Loucy (cell line): ENCODE data around the gene IGF2R.

Experiments
- H2AFZ ChIP-seq: fragments of 200-600 bp; sonication (generic); 2 replicates; pipeline ENCODE4 v1.6.0; 2016; ENCODE audit warnings: antibody characterized with exemption, mild to moderate bottlenecking, low read length, moderate library complexity
- H3F3A ChIP-seq: fragments of 200-600 bp; 2 replicates; pipeline ENCODE4 v1.6.0; 2016; ENCODE audit warnings: antibody characterized with exemption, low read depth, mild to moderate bottlenecking
- H3K27me3 ChIP-seq: fragments of 200-600 bp; sonication (generic); 2 replicates; pipeline ENCODE4 v1.6.1; 2014; ENCODE audit warnings: low read length, mild to moderate bottlenecking; ENCODE audit not compliant: insufficient read depth, poor library complexity, severe bottlenecking
- H3K36me3 ChIP-seq: fragments of 200-600 bp; sonication (generic); 2 replicates; pipeline ENCODE4 v1.6.1; 2016; ENCODE audit warnings: low read length; ENCODE audit not compliant: insufficient read depth
- H3K4me1 ChIP-seq: fragments of 200-600 bp; sonication (generic); 2 replicates; pipeline ENCODE4 v1.5.1; 2014; ENCODE audit warnings: low read length, mild to moderate bottlenecking; ENCODE audit not compliant: insufficient read depth, poor library complexity, severe bottlenecking
- H3K4me2 ChIP-seq: fragments of 200-600 bp; sonication (generic); 2 replicates; pipeline ENCODE4 v1.6.0; 2014; ENCODE audit warnings: antibody characterized with exemption, low read length, low read depth, mild to moderate bottlenecking; ENCODE audit not compliant: poor library complexity, severe bottlenecking
- H3K4me3 ChIP-seq: fragments of 200-600 bp; sonication (generic); 2 replicates; pipeline ENCODE4 v1.5.1; 2014; ENCODE audit warnings: low read length, mild to moderate bottlenecking, mixed read lengths; ENCODE audit not compliant: poor library complexity, severe bottlenecking
- H3K79me2 ChIP-seq: fragments of 200-600 bp; sonication (generic); 2 replicates; pipeline ENCODE4 v1.6.1; 2014; ENCODE audit warnings: low read length; ENCODE audit not compliant: insufficient read depth
- H3K9ac ChIP-seq: fragments of 200-600 bp; sonication (generic); 2 replicates; pipeline ENCODE4 v1.6.0; 2014; ENCODE audit warnings: mild to moderate bottlenecking, low read depth, low read length, moderate library complexity; ENCODE audit not compliant: poor library complexity, severe bottlenecking
- H3K9me2 ChIP-seq: fragments of 200-600 bp; sonication (generic); replicated peaks from 2 replicates; pipeline ENCODE4 v1.6.1; 2016; ENCODE audit warnings: low read depth, low read length, mixed read lengths
- H3K9me3 ChIP-seq: fragments of 200-600 bp; sonication (generic); 2 replicates; pipeline ENCODE4 v1.6.1; 2014; ENCODE audit warnings: mild to moderate bottlenecking, antibody characterized with exemption, low read length, low read depth; ENCODE audit not compliant: insufficient read depth
- H4K20me1 ChIP-seq: fragments of 200-600 bp; sonication (generic); 2 replicates; pipeline ENCODE4 v1.6.0; 2014; ENCODE audit warnings: antibody characterized with exemption, low read length, mild to moderate bottlenecking; ENCODE audit not compliant: insufficient read depth, poor library complexity, severe bottlenecking
- EZH2phosphoT487 ChIP-seq: fragments of 200-600 bp; IDR thresholded peaks from 2 replicates; pipeline ENCODE4 v1.6.1; 2018; ENCODE audit warnings: antibody characterized with exemption, mild to moderate bottlenecking, moderate library complexity, borderline replicate concordance
- TF ChIP-seq, protein P1 (sequence below): fragments of 200-600 bp; sonication (generic); conservative IDR thresholded peaks from 2 replicates; pipeline ENCODE4 v1.5.1; 2014; ENCODE audit warnings: mild to moderate bottlenecking, antibody characterized with exemption, low read length

The IGF2R gene

DNA sequence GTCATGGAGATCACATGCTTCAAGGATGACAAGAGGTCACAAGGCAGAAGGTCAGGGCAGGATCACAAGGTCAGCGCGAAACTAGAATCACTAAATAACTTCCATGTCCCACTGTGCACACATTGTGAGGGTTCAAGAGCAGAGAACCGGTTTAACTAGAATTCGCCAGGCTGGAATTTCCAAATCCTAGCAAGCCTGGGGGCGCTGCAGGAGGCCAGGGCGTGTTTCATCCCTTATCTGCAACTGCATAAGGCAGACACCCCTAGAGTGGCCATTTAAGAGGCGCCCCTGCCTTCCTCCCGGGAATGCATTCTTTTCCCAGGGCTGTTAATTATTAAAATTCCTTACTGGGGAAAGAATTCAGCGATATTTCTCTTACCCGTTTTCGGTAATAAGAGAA, 112.5 kb downstream of the IGF2R start:
- H4K20me1 ChIP-seq = no peaks in the 10 kb centered on the region

DNA sequence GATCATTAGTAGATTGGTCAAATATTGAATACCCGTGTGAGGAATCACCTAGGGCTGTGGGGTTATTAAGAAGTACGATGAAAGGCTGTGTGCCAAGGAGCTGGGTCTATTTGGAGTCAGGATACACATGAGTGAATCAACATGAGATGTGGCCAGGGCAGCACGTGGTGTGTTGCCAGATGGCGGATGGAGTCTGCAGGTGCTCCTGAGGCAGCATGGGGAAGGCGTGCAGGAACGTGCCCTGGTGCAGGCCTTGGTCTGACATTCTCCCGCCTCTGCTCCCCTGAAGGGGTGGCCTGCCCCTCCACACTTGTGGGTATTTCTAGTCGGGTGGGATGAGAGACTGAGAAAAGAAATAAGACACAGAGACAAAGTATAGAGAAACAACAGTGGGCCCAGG, 113.7 kb downstream of the IGF2R start:
- Histone ChIP-seq H3K4me2 (no peak overlapping the region), H3K36me3 (peaks cover 39% of the 10 kb centered on the region; the same call in 1 of the 2 replicates)

More for the DNA sequence above, 112.5 kb downstream of the IGF2R start:
- no peak overlapping the region for H3K4me2 ChIP-seq
- no peaks in the 10 kb centered on the region for H3K4me1 ChIP-seq
- no peaks in the 10 kb centered on the region for H3F3A ChIP-seq
- no peaks in the 10 kb centered on the region for H3K79me2 ChIP-seq
- H3K9ac ChIP-seq = no peak overlapping the region
- H3K27me3 ChIP-seq = no peaks in the 10 kb centered on the region
- no peaks in the 10 kb centered on the region for H3K9me2 ChIP-seq
- H3K4me3 ChIP-seq = no peak overlapping the region
- H2AFZ ChIP-seq = no peak overlapping the region
- no peak for TF ChIP-seq EZH2phosphoT487
- TF ChIP-seq, protein P1, sequence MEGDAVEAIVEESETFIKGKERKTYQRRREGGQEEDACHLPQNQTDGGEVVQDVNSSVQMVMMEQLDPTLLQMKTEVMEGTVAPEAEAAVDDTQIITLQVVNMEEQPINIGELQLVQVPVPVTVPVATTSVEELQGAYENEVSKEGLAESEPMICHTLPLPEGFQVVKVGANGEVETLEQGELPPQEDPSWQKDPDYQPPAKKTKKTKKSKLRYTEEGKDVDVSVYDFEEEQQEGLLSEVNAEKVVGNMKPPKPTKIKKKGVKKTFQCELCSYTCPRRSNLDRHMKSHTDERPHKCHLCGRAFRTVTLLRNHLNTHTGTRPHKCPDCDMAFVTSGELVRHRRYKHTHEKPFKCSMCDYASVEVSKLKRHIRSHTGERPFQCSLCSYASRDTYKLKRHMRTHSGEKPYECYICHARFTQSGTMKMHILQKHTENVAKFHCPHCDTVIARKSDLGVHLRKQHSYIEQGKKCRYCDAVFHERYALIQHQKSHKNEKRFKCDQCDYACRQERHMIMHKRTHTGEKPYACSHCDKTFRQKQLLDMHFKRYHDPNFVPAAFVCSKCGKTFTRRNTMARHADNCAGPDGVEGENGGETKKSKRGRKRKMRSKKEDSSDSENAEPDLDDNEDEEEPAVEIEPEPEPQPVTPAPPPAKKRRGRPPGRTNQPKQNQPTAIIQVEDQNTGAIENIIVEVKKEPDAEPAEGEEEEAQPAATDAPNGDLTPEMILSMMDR = no peak
- H3K9me3 ChIP-seq = no peaks in the 10 kb centered on the region
- peaks cover 39% of the 10 kb centered on the region; the same call in 1 of the 2 replicates for H3K36me3 ChIP-seq

DNA sequence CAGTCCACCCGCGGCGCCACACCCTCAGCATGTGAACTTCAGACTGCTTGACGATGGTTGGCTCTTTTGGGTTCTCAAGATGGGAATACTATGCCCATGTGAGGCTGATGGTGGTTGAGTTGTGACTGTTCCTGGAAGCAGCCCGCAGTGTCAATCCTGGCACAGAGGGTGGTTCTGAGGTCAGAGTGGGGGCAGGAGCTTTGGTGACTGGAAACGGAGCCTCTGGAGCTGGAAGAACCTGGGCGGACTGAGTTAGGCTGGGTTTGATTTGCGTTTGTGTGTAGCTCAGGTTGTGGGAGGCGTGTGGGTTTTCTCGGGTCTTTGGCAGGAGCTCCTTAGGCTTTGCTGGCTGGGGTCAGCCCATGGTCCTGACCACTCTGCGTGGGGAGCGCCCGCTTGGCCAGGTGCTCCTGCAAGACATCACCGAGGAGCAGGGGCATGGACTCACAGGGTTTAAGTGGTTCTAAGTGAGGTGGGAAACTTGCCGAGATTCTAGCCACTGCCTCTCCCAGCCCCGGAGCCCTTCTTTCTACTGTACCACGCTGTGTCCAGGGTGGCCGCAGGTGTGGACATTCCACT, 115.4 kb downstream of the IGF2R start:
- no peaks in the 10 kb centered on the region for H3K27me3 ChIP-seq
- TF ChIP-seq, protein P1 = no peak
- TF ChIP-seq EZH2phosphoT487 = no peak
- no peak overlapping the region for H3K9ac ChIP-seq
- H2AFZ ChIP-seq = no peak overlapping the region
- H3K79me2 ChIP-seq = no peaks in the 10 kb centered on the region
- H3K4me1 ChIP-seq = no peaks in the 10 kb centered on the region
- peaks cover 43% of the 10 kb centered on the region; the same call in 1 of the 2 replicates for H3K36me3 ChIP-seq
- no peaks in the 10 kb centered on the region for H3K9me2 ChIP-seq
- H3K4me3 ChIP-seq = no peak overlapping the region
- H3F3A ChIP-seq = no peaks in the 10 kb centered on the region
- no peak overlapping the region for H3K4me2 ChIP-seq
- H4K20me1 ChIP-seq = no peaks in the 10 kb centered on the region
- no peaks in the 10 kb centered on the region for H3K9me3 ChIP-seq

More for the DNA sequence above, 113.7 kb downstream of the IGF2R start:
- no peak for TF ChIP-seq EZH2phosphoT487
- TF ChIP-seq, protein P1 = no peak
- Histone ChIP-seq H3K9ac (no peak overlapping the region), H2AFZ (no peak overlapping the region), H3K4me3 (no peak overlapping the region), H4K20me1 (no peaks in the 10 kb centered on the region), H3F3A (no peaks in the 10 kb centered on the region), H3K4me1 (no peaks in the 10 kb centered on the region), H3K79me2 (no peaks in the 10 kb centered on the region), H3K9me3 (no peaks in the 10 kb centered on the region), H3K27me3 (no peaks in the 10 kb centered on the region), H3K9me2 (no peaks in the 10 kb centered on the region)
